GM21381 (cell line): ENCODE data around the gene IQSEC2.

Experiments
- ATAC-seq: cut with Tn5 transposase; IDR thresholded peaks from one replicate; pipeline ENCODE4 v1.9.1; 2021; ENCODE audit warnings: mild to moderate bottlenecking, moderate library complexity; ENCODE audit not compliant: unreplicated experiment

IQSEC2 gene

GRCh38 chrX:53281321-53281822, at the start of gene IQSEC2:
IQSEC2 (minus strand) TSS chrX:53281584.
- ATAC-seq, result no peak

DNA sequence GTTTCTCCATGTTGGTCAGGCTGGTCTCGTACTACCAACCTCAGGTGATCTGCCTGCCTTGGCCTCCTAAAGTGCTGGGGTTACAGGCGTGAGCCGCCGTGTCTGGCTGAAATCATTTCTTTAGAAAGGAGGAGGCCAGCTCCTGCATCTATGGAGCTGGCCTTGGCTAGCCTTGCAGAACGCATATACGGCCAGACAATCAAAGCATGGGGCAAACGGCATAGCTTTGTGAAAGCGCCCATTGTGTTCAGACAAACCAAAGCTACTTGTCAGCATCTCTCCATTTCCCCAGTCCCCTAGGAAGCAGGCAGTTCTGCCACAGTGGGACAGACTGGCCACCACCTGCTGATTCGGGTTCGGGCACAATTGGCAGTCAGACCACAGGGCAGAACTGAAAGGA, 48.9 kb upstream of the IQSEC2 start:
- ATAC-seq, result no peak

- no peak for ATAC-seq
Observed at GRCh38 chrX:53324803-53325202, 43.4 kb upstream of the IQSEC2 start.

GRCh38 chrX:53324085-53324484, 42.7 kb upstream of the IQSEC2 start:
- no peak for ATAC-seq

DNA sequence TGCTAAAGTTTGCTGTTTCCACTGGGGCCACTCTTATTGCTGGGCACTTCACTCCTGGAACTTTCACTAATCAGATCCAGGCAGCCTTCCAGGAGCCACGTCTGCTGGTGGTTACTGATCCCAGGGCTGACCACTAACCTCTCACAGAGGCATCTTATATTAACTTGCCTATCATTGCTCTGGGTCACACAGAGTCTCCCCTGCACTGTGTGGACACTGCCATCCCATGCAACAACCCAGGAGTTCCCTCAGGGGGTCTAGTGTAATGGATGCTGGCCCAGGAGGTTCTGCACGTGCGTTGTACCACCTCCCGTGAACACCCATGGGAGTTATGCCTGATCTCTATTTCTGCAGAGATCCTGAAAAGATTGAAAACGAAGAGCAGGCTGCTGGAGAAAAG, 41.8 kb upstream of the IQSEC2 start:
- no peak for ATAC-seq

DNA sequence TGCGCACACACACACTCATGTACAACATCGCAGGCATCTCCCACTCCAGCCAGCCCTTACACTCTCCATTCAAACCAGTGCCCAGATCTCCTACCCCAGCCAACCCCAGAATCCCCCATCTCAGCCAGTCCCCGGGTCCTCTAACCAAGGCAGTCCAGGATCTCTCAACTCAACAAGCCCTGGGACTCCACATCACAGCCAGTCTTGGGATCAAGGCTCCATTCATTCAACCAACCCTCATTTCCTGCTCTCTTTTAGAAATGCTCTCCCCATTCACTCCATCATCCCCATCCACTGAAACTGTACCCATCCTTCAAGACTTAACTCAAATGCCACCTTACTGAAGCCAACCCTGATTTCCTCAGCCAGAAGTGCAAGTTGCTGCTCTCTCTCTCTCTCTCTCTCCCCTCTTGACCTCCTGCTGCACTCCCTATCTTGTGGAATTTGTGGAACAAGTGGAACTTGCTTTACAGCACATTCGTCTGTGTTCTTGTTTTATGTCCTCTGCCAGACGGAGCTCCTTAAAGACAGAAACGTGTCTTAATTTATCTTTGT, 40.6 kb upstream of the IQSEC2 start:
- no peak for ATAC-seq

GRCh38 chrX:53321230-53321942, 40.0 kb upstream of the IQSEC2 start:
- no peak for ATAC-seq

DNA sequence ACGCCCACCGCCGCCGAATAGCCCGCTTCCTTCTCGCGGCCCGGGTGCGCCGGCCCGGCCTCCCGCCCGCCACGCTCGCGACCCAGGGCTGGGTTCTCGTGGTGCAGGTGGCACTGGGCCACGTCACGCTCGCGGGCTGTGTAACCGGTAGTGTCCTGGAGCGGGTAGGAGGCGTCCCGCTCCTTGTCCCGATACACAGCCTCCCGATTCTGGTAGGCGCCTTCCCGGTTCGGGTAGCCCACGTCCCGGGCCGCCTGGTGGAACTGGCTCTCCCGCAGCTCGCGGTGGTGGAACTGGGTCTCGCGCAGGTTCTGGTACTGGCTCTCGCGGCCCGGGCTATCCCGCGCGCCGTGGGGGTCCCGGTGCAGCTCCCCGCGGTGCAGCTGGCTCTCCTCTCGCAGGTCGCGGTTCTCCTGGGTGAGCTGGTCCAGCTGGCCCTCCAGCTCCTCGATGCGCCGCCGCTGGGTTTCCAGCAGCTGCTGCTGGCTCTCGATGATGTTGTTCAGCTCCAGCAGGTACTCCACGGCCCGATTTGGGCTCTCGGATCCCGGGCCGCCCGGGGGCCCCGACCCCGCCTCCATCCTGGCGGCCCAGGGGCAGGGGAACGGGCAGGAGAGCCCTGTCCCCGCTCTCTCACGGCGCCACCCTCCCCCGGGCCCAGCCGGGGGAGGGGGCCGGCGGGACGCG, 39.3 kb upstream of the IQSEC2 start:
- no peak for ATAC-seq

DNA sequence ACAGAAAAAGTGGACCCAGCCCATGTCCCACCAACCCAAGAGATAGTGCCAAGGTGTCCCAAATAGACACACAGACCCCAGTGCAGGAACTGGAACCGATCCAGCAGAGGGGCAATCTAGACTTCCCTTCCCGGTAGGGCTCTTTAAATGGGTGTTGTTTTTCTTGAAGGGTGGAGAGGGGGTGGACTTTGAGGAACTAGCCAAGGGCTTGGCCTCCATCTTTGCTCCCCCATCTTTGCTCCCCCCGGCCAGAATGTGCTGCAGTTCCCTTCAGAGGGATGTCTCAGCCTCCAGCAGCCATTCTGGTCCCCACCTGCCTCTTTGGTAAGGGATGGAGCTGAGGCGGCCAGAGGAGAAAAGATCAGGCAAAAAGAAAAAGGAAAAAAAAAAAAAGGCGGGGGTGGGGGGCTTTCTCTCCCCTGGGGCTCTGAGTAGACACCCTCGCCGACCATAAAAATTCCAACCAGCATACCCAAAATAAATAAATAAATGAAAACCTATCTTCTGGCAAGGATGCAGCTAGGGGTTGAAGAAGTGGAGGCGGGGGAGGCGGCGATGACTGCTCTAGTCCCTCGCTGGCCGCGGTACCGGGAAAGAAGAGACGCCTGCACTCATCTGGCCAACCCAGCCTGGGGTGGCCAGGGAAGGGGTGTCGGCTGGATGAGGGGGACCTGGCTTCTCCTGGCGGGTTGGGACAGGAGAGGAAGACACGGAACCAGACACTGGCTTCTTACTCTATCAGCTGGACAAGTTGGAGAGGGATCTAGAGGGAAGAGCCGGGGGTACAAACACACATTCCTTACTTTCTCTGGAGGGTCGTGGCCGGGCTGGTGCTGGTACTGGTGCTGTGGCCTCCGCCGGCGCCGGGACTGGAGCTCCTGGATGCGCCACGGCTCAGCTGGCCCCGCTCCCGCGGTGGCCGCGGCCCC, 38.5 kb upstream of the IQSEC2 start:
- no peak for ATAC-seq

GRCh38 chrX:53318766-53319353, 37.5 kb upstream of the IQSEC2 start:
- ATAC-seq, result no peak

- ATAC-seq, result no peak
Observed at GRCh38 chrX:53317365-53318069, 36.1 kb upstream of the IQSEC2 start.

GRCh38 chrX:53316860-53317237, 35.5 kb upstream of the IQSEC2 start:
- no peak for ATAC-seq

DNA sequence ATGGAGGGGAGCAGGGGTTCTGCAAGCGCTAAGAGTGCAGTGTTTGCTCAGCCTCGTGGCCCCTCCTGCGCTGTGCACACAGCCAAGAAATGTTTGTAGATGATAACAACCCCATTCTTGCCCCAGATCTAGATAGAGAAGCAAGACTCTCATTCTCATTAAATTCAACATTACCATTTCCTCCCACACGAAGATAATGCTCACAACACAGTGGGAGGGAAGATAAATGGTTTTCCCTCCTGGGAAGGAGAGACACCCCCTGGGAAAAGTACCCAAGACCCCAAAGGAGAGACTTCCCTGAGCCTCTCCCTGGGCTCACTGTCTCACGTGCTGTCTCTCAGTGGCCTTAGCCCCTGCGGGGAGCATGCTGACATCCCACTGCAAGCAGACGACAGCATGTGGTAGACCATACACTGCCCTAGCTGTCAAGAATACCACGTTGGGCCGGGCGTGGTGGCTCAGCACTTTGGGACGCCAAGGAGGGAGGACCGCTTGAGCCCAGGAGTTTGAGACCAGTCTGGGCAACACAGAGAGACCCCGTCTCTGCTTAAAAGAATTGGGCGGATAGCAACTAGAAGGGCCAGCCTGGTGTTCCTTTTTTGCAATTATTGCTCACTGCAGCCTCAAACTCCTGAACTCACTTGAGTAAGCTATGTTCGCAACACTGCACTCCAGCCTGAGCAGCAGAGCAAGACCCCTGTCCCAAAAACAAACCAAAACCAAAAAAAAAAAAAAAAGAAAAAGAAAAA, 34.9 kb upstream of the IQSEC2 start:
- ATAC-seq, result no peak

DNA sequence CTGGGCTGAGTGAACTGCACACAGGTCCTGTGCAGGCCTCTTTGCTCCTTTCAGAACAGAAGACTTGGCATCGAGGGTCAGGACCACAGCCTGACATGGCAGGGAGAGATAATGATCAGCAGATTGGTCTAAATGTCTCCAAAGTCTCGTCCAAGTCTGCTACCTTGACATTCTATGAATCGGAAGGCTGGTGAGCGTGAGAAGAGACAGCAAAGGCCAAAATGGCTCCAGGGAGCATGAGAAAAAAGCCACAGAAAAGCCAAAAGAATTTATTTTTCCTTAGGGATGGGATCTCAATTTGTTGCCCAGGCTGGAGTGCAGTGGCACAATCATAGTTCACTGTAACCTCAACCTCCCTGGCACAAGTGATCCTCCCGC, 32.3 kb upstream of the IQSEC2 start:
- ATAC-seq, result no peak

GRCh38 chrX:53312946-53313727, 31.8 kb upstream of the IQSEC2 start:
- ATAC-seq, result no peak

DNA sequence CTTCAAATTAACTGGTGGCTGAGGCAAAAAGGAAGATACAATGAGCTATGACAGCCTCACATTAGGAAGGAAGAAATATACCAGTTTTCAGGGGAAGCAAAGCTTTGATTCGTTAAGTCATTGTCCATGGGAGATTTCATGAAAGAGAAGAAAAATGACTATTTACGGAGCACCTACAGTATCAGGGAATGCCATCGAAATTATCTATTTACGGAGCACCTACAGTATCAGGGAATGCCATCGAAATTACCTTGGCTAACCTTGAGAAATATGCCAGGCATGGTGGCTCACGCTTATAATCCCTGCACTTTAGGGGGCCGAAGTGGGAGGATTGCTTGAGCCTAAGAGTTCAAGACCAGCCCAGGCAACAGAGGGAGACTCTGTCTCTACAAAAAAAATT, 28.5 kb upstream of the IQSEC2 start:
- ATAC-seq, result no peak

DNA sequence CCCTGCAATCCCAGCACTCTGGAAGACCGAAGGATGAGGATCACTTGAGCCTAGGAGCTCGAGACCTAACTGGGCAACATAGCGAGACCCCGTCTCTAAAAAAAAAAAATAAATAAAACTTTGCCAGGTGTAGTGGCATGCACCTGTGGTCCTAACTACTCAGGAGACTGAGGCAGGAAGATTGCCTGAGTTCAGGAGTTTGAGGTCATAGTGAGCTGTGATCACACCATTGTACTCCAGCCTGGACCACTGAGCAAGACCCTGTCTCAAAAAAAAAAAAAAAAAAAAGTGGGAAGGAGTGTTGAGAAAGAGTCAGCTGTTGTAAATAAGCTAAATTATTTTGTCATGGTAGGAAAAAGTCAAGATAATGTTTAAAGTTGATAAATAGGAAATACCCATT, 27.5 kb upstream of the IQSEC2 start:
- ATAC-seq, result no peak

DNA sequence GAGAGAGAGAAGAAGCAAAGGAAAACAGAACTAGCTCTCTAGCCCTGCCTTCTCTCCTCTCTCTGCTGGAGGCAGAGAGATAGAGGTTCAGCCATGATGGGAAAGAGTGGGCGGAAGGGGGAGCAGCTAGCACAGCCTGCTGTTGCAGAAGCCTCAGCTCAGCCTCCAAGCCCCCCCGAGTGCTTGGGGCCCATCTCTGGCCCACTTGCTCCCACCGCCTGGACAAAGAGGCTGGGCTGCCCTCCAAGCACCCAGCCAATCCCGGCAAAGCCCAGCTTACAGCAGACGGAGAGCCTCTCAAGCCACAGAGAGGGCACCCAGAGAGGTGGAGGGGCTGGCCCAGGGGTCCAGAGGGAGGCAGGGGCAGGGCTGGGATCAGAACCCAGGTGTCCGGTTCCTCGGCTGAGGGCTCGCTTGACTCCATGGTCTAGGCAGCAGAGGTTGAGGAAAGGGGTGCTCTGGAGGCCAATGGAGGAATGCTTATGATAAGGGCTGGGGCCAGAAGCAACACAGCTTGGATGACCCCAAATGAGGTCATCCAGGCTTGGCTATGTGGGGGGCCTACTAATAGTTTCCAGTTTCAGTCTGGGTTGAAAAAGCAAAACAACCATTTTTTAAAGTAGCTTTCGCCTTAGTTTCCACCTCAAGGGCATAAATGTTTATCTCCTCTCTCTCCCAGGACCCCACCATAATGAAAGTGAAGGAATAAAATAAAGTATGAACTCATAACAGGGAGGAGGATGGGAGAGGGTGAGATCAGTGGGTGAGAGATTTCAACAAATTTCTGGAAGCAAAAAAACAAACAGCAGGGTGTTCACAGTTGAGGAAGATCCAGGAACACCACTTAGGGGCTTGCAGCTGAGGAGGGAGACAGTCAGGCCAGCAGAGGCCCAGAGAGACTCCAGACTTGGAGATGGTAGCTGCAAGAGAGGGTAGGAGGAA, 24.9 kb upstream of the IQSEC2 start:
- no peak for ATAC-seq
